NCI-H2196 treated with DMSO at 0.1 percent for 48 hours (cell line): ENCODE measurements around the gene AVL9.
"Not testable (repeated sequence)": the region's sequence is repeated elsewhere in the genome, so short reads cannot be mapped to it uniquely, and the experiment has no call there.

ENCODE experiments used
- DNase-seq: peaks from one replicate; lab custom pipeline; 2025; ENCODE audit not compliant: unreplicated experiment; lab: John Stamatoyannopoulos, UW

AVL9 gene

DNA sequence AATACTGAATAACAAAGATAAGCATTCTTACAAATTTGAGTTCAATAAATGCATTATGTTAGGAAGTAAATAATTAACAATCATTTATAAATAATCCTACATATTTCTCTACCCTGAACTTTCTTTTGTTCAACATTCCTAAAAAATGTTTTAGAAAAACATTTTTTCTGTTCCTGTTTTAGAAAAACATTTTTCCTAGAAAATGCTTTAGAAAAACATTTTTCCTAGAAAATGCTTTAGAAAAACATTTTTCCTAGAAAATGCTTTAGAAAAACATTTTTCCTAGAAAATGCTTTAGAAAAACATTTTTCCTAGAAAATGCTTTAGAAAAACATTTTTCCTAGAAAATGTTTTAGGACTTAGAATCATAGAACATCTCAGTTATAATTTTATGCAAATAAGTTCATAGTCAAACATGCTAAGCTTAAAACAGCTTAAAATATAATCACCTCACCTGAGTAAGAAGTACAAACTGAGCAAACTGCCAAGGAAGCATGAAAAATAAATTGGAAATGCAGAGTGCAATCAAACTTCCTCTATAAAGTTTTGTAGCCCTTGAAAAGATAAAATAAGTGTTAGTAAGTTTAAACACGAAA lies 139.6 kb downstream of the AVL9 start:
- not testable (repeated sequence) for DNase-seq

GRCh38 chr7:32636725-32637462 lies 141.6 kb downstream of the AVL9 start:
- not testable (repeated sequence) for DNase-seq

DNA sequence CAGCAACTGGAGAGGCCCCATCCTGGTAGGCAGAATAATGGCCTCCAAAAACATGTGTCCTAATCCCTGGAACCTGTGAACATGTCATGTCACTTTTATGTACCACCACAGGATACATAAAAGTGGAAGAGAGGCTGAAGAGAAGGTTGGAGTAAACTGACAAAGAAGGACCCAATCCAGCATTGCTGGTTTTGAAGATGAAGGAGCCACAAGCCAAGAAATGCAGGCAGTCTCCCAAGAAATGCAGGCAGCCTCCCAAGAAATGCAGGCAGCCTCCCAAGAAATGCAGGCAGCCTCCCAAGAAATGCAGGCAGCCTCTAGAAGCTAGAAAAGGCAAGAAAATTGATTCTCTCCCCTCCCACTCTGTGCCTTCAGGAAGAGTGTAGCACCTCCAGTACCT lies 142.3 kb downstream of the AVL9 start:
- not testable (repeated sequence) for DNase-seq
